ENCODE results near the gene EFCAB5. TPM values are rescaled to one million over a fixed set of nuclear protein-coding genes. Genes with fewer than 3 reads are reported as not detected.

EFCAB5 gene
- total and polyA plus RNA-seq, 4 donors: under 0.01 to 0.05 TPM; not detected in 2

GRCh38 chr17:29968271-29968670 is 26.8 kb downstream of the EFCAB5 start (continued):
- TF ChIP-seq, protein P1, sequence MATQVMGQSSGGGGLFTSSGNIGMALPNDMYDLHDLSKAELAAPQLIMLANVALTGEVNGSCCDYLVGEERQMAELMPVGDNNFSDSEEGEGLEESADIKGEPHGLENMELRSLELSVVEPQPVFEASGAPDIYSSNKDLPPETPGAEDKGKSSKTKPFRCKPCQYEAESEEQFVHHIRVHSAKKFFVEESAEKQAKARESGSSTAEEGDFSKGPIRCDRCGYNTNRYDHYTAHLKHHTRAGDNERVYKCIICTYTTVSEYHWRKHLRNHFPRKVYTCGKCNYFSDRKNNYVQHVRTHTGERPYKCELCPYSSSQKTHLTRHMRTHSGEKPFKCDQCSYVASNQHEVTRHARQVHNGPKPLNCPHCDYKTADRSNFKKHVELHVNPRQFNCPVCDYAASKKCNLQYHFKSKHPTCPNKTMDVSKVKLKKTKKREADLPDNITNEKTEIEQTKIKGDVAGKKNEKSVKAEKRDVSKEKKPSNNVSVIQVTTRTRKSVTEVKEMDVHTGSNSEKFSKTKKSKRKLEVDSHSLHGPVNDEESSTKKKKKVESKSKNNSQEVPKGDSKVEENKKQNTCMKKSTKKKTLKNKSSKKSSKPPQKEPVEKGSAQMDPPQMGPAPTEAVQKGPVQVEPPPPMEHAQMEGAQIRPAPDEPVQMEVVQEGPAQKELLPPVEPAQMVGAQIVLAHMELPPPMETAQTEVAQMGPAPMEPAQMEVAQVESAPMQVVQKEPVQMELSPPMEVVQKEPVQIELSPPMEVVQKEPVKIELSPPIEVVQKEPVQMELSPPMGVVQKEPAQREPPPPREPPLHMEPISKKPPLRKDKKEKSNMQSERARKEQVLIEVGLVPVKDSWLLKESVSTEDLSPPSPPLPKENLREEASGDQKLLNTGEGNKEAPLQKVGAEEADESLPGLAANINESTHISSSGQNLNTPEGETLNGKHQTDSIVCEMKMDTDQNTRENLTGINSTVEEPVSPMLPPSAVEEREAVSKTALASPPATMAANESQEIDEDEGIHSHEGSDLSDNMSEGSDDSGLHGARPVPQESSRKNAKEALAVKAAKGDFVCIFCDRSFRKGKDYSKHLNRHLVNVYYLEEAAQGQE (IDR thresholded peaks at IDR 0.05): no peak

DNA sequence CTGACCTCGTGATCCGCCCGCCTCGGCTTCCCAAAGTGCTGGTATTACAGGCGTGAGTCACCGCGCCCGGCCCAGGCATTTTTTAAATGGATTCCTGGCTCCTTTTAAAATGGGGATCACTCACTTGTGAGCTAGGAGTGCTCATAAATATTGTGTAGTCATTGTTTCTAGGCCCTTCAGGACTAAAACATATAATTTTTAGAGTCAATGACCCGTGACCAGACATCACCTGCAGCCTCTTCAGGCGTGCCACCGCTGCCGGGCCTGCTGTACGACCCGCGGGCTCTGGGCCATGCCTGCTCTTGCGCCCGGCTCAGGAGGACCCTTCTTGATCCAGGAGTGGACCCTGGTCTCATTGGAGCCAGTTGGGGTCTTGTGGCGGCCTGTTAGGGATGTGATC is 30.8 kb downstream of the EFCAB5 start:
- no peak for TF ChIP-seq SP1 (IDR thresholded peaks at IDR 0.05)
- TF ChIP-seq, protein P2, sequence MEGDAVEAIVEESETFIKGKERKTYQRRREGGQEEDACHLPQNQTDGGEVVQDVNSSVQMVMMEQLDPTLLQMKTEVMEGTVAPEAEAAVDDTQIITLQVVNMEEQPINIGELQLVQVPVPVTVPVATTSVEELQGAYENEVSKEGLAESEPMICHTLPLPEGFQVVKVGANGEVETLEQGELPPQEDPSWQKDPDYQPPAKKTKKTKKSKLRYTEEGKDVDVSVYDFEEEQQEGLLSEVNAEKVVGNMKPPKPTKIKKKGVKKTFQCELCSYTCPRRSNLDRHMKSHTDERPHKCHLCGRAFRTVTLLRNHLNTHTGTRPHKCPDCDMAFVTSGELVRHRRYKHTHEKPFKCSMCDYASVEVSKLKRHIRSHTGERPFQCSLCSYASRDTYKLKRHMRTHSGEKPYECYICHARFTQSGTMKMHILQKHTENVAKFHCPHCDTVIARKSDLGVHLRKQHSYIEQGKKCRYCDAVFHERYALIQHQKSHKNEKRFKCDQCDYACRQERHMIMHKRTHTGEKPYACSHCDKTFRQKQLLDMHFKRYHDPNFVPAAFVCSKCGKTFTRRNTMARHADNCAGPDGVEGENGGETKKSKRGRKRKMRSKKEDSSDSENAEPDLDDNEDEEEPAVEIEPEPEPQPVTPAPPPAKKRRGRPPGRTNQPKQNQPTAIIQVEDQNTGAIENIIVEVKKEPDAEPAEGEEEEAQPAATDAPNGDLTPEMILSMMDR (IDR thresholded peaks at IDR 0.05; ENCODE audit: low read depth, low read length, missing input control): no peak
- no peak for TF ChIP-seq NR2F2 (IDR thresholded peaks at IDR 0.05)
- TF ChIP-seq ZBTB33 (IDR thresholded peaks at IDR 0.05): no peak
- no peak for TF ChIP-seq YY1 (IDR thresholded peaks at IDR 0.05)
- TF ChIP-seq FOXA2 (IDR thresholded peaks at IDR 0.05): no peak
- TF ChIP-seq, protein P1 (IDR thresholded peaks at IDR 0.05): no peak
- TF ChIP-seq, protein P3, sequence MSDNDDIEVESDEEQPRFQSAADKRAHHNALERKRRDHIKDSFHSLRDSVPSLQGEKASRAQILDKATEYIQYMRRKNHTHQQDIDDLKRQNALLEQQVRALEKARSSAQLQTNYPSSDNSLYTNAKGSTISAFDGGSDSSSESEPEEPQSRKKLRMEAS (IDR thresholded peaks at IDR 0.05): no peak
- H3K27me3 ChIP-seq (ENCODE audit: control insufficient read depth in 4 of 4, insufficient read depth in 4 of 4, low read length in 3 of 4): no peaks in the 10 kb centered on the region
- no peak for DNase-seq (ENCODE audit: low spot score)
- WGBS: 96% methylated on average over 18 of the region's 18 CpGs
- no peaks in the 10 kb centered on the region for H3K36me3 ChIP-seq (ENCODE audit: control insufficient read depth in 4 of 4, insufficient read depth in 3 of 4, low read depth in 1 of 4, low read length in 3 of 4)
- no peak overlapping the region for H3K9ac ChIP-seq (ENCODE audit: low read depth in 1 of 2, low read length in 2 of 2)
- no peaks in the 10 kb centered on the region for H3K4me1 ChIP-seq (ENCODE audit: control insufficient read depth in 4 of 4, insufficient read depth in 4 of 4, low read length in 3 of 4)
- H3K4me3 ChIP-seq (ENCODE audit: low read depth in 1 of 3, low read length in 3 of 3): no peak overlapping the region
- H3K9me3 ChIP-seq (ENCODE audit: control insufficient read depth in 4 of 4, low read length in 3 of 4): no peaks in the 10 kb centered on the region
- no peak overlapping the region for H3K27ac ChIP-seq (ENCODE audit: low read depth in 1 of 2, low read length in 2 of 2)
